ENCODE data around the gene MCC. TPM values are rescaled to one million over a fixed set of nuclear protein-coding genes. Genes with fewer than 3 reads are reported as not detected.

MCC gene
- total and polyA plus RNA-seq, 2 of the 4 experiments (the other 2 are of a cell fraction), result 5.0 to 20.6 TPM

DNA sequence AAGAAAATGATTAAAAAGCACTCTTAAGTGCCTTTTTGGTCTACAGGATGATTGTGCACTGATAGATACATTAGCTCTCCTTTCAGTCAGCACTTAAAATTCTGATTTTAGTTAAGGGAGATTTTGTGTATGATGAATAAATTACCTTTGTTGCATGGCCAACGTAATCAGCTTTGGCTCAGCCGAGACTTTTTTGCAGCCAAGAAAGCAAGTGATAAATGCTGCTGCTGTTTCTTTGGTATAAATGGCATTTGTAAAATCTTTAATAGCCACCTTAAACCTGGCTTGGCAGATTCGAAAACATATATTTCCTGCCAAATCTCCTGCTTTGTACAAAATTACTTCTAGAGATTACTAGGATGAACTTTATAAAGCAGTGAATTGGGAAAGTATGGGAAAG is 364.0 kb downstream of the MCC start:
- H2AK5ac ChIP-seq (ENCODE audit: low read depth, low read length), result no peak overlapping the region
- H2BK20ac ChIP-seq (ENCODE audit: low read depth, low read length), result no peak overlapping the region
- H2AFZ ChIP-seq (replicated peaks; ENCODE audit: low read length, poor library complexity), result no peak overlapping the region
- H3K27ac ChIP-seq (ENCODE audit: insufficient read depth, low read length), result no peak overlapping the region
- H4K8ac ChIP-seq (ENCODE audit: low read depth in 2 of 2, low read length in 2 of 2), result no peak overlapping the region
- in situ Hi-C loops (cut with MboI; ENCODE audit: low sequenced_read_pairs) (no loop called here), dilution Hi-C loops (cut with HindIII; ENCODE audit: low sequenced_read_pairs, unreplicated experiment) (no loop called here), intact Hi-C loops (cut with micrococcal nuclease) (no loop called here)
- H4K20me1 ChIP-seq (ENCODE audit: insufficient read depth, low read length), result 0 out of 2 replicates have a peak, but pooled peaks cover 2% of the 10 kb centered on the region
- H2AK9ac ChIP-seq (replicated peaks; ENCODE audit: low read depth, low read length, poor library complexity), result no peak overlapping the region
- no CpG with 5 or more reads among the region's 3 CpGs for WGBS, 2 experiments (ENCODE audit: extremely low coverage in 2 of 2, insufficient read length in 1 of 2)
- H2BK120ac ChIP-seq (ENCODE audit: low read depth, low read length), result no peak overlapping the region
- no peak overlapping the region for H3K56ac ChIP-seq (ENCODE audit: extremely low read depth, insufficient read depth, low read length)
- ChIA-PET POLR2A (ENCODE audit: unreplicated experiment) (no interaction called here), CTCF (no interaction called here)
- H3K9me3 ChIP-seq (ENCODE audit: control insufficient read depth, insufficient read depth, low read length), result no peaks in the 10 kb centered on the region
- TF ChIP-seq RAD21 (IDR thresholded peaks at IDR 0.05; ENCODE audit: low read length), result no peak
- TF ChIP-seq, protein P1, sequence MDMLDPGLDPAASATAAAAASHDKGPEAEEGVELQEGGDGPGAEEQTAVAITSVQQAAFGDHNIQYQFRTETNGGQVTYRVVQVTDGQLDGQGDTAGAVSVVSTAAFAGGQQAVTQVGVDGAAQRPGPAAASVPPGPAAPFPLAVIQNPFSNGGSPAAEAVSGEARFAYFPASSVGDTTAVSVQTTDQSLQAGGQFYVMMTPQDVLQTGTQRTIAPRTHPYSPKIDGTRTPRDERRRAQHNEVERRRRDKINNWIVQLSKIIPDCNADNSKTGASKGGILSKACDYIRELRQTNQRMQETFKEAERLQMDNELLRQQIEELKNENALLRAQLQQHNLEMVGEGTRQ (IDR thresholded peaks at IDR 0.05; ENCODE audit: low read depth, low read length), result no peak
- TF ChIP-seq RFX5 (IDR thresholded peaks at IDR 0.05; ENCODE audit: low read depth, low read length), result no peak
- TF ChIP-seq CEBPB (IDR thresholded peaks at IDR 0.05; ENCODE audit: low read depth, low read length), result no peak
- TF ChIP-seq FOS (IDR thresholded peaks at IDR 0.05; ENCODE audit: low read depth, low read length), result no peak
- no peak for TF ChIP-seq SMC3 (IDR thresholded peaks at IDR 0.05; ENCODE audit: low read depth, low read length)
- TF ChIP-seq MAFK (IDR thresholded peaks at IDR 0.05; ENCODE audit: low read depth, low read length), result no peak
- TF ChIP-seq CTCF (conservative IDR thresholded peaks at IDR 0.05; ENCODE audit: low read depth, low read length), result no peak
- TF ChIP-seq BHLHE40 (IDR thresholded peaks at IDR 0.05; ENCODE audit: low read depth, low read length), result no peak
- TF ChIP-seq MAZ (IDR thresholded peaks at IDR 0.05; ENCODE audit: borderline replicate concordance, low read depth, low read length), result no peak
- no peak for TF ChIP-seq NFE2L2 (IDR thresholded peaks at IDR 0.05; ENCODE audit: low read depth, low read length)
- TF ChIP-seq ELK1 (IDR thresholded peaks at IDR 0.05; ENCODE audit: borderline replicate concordance, low read depth, low read length), result no peak
- TF ChIP-seq POLR2A (IDR thresholded peaks at IDR 0.05; ENCODE audit: low read depth, low read length), result no peak
- no peak for TF ChIP-seq CHD1 (IDR thresholded peaks at IDR 0.05; ENCODE audit: low read depth, low read length)
- TF ChIP-seq RCOR1 (IDR thresholded peaks at IDR 0.05; ENCODE audit: insufficient replicate concordance, low read length), result no peak
- TF ChIP-seq MXI1 (IDR thresholded peaks at IDR 0.05; ENCODE audit: borderline replicate concordance, low read depth, low read length), result no peak
- no peak for DNase-seq
- H3K9me1 ChIP-seq (ENCODE audit: insufficient read depth, low read length), result peaks cover 3% of the 10 kb centered on the region
- H2BK5ac ChIP-seq (ENCODE audit: low read depth, low read length, poor library complexity, severe bottlenecking), result no peak overlapping the region
- H3K4me1 ChIP-seq (ENCODE audit: control insufficient read depth, insufficient read depth, low read length), result peaks cover 6% of the 10 kb centered on the region
- no peak overlapping the region for H3K9ac ChIP-seq (ENCODE audit: low read depth, low read length)
- H4K5ac ChIP-seq (ENCODE audit: low read depth, low read length), result no peak overlapping the region
- H3K4ac ChIP-seq (ENCODE audit: low read depth, low read length), result no peak overlapping the region
- H3K79me1 ChIP-seq (ENCODE audit: low read depth in 1 of 2, low read length in 2 of 2), result peaks cover 4 to 6% of the 10 kb centered on the region in 2 experiments; a peak in 3 of 4 replicates
- no peak overlapping the region for H3K23ac ChIP-seq (ENCODE audit: low read depth, low read length)
- no peak overlapping the region for H3K4me2 ChIP-seq (ENCODE audit: low read depth, low read length)
- H3K27me3 ChIP-seq (ENCODE audit: control insufficient read depth, insufficient read depth, low read length), result no peaks in the 10 kb centered on the region
- no peak overlapping the region for H2BK15ac ChIP-seq (ENCODE audit: low read depth, low read length)
- BruUV-seq (replicated peaks), result no TSS peak
- H3K36me3 ChIP-seq (ENCODE audit: control insufficient read depth, insufficient read depth, low read length), result peaks cover 4% of the 10 kb centered on the region; the same call in 1 of the 2 replicates
- no peak overlapping the region for H4K91ac ChIP-seq (ENCODE audit: insufficient read depth, low read depth, low read length)
- H3K18ac ChIP-seq (ENCODE audit: low read depth, low read length), result no peak overlapping the region
- ATAC-seq (ENCODE audit: low read depth), result no peak
- H3K4me3 ChIP-seq (ENCODE audit: insufficient read depth, low read depth, low read length), result no peak overlapping the region
- H3K14ac ChIP-seq (replicated peaks; ENCODE audit: low read depth, low read length), result no peak overlapping the region
